NCI-H460 (cell line): ENCODE measurements around the gene EPHA7. TPM values are rescaled to one million over a fixed set of nuclear protein-coding genes. Genes with fewer than 3 reads are reported as not detected.

ENCODE experiments used
- DNase-seq: peaks from one replicate; pipeline ENCODE4 v3.0.0-alpha.2; 2016; ENCODE audit warnings: low read depth; ENCODE audit errors: extremely low read depth
- total RNA-seq: library from RNA; depleted of rRNA; stranded (reverse); fragments of >200 nt; shearing (Covaris generic); gene quantifications from 2 replicates; pipeline ENCODE4 v1.2.3, GENCODE V29; 2014

Gene EPHA7
- total RNA-seq, 1 experiment from 2014 or later: 0.02 TPM

DNA sequence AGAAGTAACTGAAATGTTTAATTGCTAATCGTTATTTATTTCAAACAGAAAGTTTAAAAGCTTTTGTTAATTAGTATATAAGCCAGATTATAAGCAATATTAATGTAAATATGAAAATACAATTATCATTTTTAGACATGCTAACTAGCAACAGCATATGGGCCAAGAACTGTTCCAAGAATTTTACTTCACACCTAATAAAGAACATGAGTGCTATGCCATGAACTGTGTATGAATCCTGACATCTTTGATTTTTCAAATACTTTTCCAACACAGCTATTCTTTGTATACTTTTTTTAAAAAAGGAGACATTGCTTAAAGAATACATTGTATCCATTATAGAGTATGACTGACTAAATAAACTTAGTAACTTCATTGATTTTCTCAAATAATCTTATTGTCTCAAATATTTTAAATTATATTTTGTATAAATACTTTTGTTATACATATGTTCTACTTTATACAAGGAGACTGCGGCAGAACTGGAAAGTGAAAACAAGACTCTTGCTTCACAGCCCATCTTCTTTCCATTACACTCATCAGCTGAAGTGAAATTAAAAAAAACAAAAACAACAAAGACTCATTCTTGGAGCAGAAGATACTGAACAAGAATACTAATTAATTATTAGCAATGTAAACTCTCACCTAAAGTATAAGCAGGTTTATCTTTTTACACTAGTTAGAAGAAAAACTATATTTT is 89.9 kb downstream of the EPHA7 start:
- no peak for DNase-seq

DNA sequence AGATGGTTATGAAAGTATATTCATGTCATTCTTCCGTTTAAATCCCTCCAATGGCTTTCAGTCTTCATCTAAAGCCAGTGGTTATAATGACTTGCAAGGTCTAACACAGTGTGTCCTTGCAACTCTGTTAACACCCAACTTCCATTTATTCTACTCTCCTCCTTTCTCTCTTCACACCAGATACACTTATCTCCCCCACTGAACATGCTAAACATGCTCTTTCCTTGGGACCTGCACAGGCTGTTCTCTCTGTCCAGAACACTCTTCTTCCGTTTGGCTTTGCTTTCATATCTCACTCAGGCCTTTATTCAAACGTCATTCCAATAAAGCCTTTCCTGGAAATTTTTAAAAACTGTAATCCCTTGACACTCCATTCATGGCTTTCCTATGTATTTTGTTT is 91.5 kb downstream of the EPHA7 start:
- DNase-seq: no peak

DNA sequence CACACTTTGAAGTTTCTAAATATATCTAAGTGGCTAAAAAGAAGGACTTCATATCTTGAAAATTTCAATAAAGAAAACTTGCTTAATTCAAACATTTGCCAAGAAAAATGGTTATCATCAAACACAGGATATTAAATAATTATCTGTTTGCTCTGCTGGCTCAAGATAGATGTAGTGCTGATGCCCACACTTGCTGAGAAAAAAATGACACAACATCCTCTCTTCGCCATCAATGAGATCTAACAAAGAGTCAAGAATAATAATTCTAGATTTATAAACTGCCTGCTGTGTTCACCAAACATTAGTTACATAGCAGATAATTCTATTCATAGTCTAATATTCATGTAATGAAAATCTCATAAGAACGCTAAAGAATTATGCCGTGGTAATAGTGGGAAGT is 93.6 kb downstream of the EPHA7 start:
- DNase-seq: no peak

DNA sequence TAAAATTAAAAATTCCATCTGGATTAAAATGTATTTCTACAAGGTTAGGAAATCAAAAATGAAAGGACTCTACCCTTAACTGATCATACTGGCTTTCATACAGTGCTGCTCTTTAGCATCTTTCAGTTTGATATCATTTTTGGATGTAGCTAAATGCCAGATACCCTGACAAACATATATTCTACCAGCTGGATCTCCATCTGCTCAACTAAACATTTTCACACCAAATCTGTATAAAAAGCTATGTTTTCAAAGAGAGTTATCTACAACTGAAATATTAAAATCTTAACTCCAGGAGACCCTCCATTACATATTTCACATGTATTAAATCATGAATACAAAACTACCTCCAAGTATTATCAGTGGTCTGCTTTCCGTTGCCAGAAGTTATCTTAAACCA is 95.7 kb downstream of the EPHA7 start:
- no peak for DNase-seq

DNA sequence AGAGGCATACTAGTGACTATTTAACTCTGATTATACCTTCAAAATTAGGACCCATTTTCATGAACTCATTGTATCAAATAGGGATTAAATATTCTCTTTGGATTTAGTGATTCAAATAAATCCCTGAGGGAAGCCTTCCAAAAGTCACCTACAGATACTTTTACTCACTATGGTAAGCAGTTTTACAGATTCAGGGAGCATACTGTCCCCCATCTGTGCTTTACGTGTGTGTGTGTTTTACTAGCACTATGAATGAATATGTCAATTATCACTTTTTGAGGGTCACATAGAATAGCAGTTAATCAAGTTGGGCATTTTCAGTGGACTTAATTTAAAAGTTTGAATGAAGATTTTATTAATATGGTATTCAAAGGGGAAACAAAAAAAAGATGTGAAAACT is 96.7 kb downstream of the EPHA7 start:
- no peak for DNase-seq

DNA sequence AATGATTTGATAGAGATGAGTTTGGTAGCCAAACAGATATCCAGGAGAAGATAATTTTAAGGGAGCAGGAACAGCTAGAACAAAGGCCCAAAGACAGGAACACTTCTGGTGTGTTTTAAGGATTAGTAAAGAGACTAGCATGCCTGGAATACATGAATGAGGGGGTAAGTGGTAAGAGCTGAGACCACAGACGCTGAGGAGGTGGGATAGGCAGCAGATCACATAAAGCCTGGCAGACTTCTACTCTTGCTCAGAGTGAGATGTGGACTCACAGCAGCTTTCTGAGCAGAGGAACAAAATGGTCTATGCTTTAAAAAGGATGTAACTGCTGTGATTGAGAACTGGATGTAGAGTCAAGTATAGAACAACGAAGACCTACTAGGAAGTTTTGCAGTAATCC is 100.1 kb downstream of the EPHA7 start:
- DNase-seq: no peak

DNA sequence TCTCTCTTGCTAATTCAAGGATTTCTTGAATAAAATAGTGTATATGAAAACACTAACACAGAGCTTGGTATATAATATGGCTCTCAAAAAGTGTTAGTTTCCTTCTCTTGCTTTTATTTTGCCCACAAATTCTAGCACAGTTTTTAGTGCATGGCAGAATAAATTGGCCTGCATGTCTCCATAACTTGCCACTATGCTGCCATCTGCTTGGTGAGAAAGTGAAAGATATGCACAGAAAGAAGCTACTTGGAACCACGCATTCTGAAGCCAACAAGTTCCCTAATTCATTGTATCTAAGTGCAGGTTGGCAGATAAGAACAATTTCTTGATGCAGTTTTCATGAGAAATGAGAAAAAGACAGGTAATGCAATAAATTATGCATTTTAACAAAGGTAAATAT is 101.2 kb downstream of the EPHA7 start:
- DNase-seq: no peak

DNA sequence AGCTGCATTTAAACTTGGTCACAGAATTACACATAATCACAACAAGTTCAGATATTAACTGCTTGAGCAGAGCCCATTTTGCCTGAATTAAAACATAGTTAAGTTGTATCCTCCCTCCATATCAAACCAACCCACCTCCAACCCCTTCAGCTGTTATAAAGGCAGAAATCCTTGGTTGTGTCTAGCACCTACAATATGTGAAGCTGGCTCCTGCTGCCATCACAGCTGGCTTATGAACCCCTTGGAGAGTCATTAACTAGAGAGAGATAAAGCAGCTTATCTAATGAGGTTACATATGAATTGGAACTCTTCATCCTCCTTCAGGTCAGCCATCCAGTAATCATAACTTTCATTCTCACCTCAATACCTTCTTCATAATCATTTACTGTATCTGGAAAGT is 101.8 kb downstream of the EPHA7 start:
- no peak for DNase-seq

DNA sequence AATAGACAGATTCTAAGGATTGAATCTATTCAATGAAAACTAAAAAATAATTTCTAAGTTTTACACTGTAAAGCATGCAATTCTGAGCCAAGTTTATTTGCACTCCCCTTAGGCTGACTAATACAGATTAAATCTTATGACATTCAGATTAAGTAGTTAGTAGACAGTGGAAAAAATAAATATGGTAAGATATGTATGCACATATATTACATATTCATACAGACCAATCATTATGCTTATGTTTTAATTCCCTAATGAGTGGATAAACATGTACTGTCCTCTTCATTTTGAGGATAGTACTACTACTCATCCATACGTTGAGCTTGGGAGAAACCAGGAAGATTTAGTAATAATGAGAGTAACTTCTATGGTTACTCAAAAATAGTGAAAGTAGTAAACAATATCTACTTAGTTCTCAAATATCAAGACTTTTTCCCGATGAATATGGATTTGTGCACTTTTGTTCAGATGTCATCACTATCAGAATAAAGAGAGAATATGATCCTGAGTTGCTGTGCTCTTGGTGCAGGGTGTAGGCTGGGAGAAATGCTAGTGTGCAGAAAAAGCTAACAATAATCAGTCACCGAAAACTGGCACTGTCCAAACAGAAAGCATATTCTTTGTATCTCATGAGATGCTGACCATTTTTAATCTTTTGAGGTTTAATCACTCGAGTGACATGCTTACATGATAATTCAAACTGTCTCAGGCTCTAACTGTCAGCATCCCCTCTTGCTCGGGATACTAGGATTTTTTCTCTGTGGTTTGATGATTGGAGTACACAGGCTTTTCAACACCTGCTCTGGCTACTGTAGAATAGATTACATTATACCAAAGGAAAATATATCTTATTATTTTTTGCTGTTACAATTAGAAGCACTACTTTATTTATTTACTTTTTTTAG is 111.6 kb downstream of the EPHA7 start:
- DNase-seq: no peak

DNA sequence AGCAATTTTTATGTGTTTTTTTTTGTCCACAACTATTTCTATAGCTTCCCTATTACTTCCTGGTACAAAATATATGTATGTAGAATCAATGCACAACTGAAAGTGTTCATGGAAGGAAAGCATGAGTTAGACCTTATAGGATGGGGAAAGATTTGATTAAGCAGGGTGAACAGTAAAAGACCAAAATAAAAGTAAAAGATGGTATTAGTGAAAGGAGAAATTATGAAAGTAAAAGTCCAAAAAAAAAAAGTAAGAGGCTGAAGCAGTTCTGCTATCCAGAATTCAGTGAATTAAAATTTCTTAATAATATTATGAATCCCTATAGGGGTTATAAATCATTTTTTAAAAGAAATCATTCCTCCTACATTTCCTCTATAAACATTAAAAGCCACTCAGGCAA is 114.3 kb downstream of the EPHA7 start:
- no peak for DNase-seq

DNA sequence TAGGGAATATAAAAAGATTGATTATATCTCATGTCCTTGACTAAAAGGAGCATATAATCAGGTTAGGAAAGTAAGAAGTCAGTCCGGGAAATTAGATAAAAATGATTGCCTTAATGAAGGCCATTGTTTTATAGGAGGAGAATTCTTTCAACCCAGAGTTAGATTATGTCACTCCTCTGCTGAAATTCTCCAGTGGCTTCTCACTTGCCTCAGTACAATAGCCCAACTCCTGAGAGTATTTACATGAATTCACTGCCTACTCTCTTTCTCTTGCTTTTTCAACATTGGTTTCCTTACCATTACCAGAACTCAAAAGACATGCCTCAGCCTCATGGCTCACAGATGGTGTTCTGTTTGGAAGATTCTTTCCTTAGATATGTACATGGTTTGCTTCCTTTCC is 114.9 kb downstream of the EPHA7 start:
- no peak for DNase-seq

DNA sequence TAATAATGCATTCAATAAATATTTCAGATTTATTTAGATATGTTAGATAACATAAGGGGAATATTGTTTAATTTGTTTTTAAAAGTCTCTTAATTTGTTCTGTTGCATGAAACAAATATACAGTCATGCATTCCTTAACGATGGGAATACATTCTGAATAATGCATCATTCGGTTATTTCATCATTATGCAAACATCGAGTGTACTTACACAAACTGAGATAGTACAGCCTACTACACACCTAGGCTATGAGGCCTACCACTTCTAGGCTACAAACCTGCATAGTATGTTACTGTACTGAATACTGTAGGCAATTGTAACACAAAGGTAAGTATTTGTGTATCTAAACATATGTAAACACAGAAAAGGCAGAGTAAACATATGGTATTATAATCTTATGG is 118.7 kb downstream of the EPHA7 start:
- DNase-seq: no peak

DNA sequence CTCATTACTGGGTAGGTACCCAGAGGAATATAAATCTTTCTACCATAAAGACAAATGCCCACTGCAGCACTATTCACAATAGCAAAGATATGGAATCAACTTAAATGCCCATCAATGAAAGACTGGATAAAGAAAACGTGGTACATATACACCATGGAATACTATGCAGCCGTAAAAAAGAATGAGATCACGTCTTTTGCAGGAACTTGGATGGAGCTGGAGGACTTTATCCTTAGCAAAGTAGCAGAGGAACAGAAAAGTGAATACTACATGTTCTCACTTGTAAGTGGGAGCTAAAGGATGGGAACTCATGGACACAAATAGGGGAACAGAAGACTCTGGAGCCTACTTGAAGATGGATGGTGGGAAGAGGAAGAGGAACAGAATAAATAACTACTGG is 119.7 kb downstream of the EPHA7 start:
- no peak for DNase-seq

DNA sequence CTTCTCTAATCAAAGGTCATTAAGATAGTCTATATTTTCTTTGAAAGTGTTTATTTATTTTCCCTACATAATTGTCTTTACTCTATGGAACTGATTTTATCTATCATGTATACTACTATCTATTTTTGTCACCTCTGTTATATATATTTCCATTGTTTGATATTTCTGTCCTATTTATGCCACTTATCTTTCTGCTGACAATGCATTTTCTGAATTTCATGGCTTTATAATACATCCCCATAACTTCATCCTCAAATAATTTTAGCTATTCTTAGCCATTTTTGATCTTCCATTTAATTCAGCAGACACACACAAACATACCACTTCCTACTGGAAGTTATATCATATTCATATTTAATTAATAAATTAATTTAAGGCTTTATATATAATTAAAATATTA is 123.7 kb downstream of the EPHA7 start:
- no peak for DNase-seq

DNA sequence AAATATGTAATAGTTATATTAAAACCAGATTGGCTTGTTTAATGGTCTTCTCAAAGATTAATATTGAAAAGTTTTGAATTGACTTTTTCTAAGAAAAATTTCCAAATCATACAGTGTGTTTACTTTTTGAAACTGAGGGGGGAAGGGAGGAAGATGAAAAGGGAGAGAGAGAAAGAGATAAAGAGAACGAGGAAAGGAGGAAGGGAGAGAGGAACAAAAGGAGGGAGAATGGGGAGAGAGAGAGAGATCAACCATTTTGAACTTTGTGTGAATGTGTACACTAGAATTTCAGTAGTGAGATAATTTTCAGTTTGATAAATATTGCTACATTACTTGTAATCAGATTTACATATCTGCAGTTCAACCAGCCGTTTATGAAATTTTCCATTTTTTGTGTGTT is 124.5 kb downstream of the EPHA7 start:
- no peak for DNase-seq

DNA sequence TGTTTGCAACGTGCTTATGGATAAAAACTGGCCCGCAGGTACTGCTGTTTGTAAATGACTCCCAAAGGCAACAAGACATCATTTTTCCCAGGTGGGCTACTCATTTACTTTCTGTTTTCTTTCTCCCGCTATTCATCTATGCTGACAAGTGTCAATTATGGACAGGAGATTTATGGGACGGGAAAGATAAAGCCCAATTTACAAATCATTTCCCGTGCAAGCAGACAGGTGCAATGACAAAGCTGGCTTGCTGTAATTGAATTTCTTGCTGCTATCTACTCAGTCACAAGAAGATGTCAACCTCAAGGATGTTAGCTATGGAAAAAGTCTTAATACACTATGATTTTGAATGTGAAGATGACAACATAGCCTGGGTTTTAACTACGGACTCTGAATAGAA is 125.5 kb downstream of the EPHA7 start:
- DNase-seq: no peak

DNA sequence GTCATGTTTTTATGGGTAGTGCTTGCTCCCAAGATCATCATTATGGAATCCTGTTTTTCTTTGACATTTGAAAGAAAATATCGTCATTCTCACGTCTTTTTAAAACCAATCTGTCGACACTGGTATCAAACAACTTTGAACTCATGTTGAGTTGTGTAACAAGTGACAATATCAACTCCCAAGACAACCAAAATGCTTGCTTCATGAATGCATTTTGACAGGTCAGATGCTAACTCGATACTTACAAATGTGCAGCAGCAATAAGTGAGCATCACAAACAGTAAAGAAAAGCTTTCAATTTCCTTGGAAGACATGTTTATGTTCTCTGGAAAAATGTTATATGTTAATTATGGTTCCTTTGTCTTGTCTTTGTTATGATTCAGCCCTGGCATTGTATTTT is 125.9 kb downstream of the EPHA7 start:
- DNase-seq: no peak

DNA sequence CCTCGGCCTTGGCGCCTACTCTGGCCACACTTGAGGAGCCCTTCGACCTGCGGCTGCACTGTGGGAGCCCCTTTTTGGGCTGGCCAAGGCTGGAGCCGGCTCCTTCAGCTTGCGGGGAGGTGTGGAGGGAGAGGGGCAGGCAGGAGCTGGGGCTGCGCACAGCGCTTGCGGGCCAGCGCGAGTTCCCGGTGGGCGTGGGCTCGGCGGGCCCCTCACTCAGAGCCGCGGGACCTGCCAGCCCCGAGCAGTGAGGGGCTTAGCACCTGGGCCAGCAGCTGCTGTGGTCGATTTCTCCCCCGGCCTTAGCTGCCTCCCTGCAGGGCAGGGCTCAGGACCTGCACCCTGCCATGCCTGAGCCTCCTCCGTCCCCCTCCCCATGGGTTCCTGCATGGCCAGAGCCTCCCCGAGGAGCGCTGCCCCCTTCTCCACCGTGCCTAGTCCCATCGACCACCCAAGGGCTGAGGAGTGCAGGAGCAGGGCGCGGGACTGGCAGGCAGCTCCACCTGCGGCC is 136.8 kb downstream of the EPHA7 start:
- DNase-seq: no peak

DNA sequence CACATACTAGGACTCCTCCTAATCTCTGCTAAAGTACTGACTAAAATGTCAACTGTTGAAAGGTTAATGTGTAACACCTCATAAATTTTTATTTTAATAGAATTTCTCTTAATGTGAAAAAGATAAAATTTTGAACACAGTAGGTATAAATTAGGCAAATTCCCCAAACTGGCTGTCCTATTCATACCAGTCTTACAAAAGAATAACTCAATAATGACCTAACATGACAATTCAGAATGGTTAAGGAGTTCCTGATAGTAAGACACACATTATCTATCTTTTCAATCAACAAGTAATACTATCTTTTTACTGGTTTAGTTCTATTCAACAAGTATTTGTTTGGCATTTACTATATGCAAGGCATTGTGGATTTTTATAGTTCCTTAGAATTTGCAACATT is 141.1 kb downstream of the EPHA7 start:
- no peak for DNase-seq

DNA sequence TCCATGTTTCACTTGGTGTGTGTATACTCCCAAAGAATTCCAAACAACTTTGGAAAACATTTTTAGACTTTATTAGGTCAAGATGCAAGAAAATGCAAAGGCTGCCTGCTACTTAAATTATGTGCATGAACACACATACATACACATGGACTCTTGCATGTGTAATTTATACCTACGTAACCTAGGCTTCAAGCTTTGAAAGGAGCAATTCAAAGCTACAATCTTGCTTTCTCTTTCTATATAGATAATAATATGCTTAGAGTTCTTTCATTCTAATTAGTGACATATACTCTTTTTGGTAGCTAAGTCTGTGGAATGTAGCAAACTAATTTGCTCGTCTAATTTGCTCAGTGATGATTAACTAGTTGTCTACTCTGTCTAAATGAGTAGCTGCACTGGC is 146.5 kb downstream of the EPHA7 start:
- DNase-seq: no peak

DNA sequence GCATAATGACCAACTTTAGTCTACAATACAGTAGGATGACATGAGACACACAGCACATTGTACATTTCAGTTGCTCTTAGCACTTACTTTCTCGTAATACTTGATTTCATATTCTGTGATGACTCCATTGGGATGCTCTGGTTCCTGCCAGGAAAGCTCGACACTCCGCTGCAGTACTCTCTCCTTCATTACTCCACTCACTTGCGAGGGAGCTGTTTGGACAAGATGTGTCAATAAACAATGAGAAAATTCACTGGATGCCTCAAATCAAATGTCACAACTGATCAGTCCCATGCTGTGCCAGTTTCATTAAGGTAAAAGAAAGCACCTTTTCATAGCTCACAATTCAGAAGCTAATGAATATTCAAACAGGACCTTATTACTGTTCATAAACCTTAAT is 147.1 kb downstream of the EPHA7 start:
- DNase-seq: no peak
